Neutrophil (primary cell): Measurements from ENCODE around the gene TENM4.

Experiments used
- H3K27ac ChIP-seq: fragments of 200-600 bp; sonication (generic); 2 replicates; pipeline ENCODE4 v1.5.1; 2016; ENCODE audit warnings: mild to moderate bottlenecking, moderate library complexity
- H3K27me3 ChIP-seq: fragments of 200-600 bp; sonication (generic); 2 replicates; pipeline ENCODE4 v1.6.0; 2016; ENCODE audit warnings: mild to moderate bottlenecking
- H3K36me3 ChIP-seq: fragments of 200-600 bp; sonication (generic); 2 replicates; pipeline ENCODE4 v1.5.1; 2017
- H3K4me1 ChIP-seq, 2 experiments: fragments of 200-600 bp in 1 of 2; sonication (generic) in 1 of 2; 1 replicate in 1 of 2; 2 replicates in 1 of 2; pipeline versions ENCODE4 v1.5.1 to v1.6.1; 2013 to 2016; ENCODE audit warnings: low read depth in 1 of 2, low read length in 1 of 2, mild to moderate bottlenecking in 1 of 2, moderate library complexity in 1 of 2; ENCODE audit not compliant: control insufficient read depth in 1 of 2, insufficient read depth in 1 of 2
- H3K4me3 ChIP-seq, 2 experiments: fragments of 200-600 bp in 1 of 2; sonication (generic) in 1 of 2; 1 replicate in 1 of 2; 2 replicates in 1 of 2; pipeline ENCODE4 v1.5.1; 2013 to 2016; ENCODE audit warnings: low read depth in 1 of 2, low read length in 1 of 2, mild to moderate bottlenecking in 1 of 2, moderate library complexity in 1 of 2
- H3K9me3 ChIP-seq: fragments of 200-600 bp; sonication (generic); 2 replicates; pipeline ENCODE4 v1.5.1; 2016
- TF ChIP-seq, protein P1 (sequence below): fragments of 200-600 bp; sonication (generic); IDR thresholded peaks from 2 replicates; pipeline ENCODE4 v1.5.1; 2016; ENCODE audit warnings: antibody characterized with exemption

Gene TENM4

DNA sequence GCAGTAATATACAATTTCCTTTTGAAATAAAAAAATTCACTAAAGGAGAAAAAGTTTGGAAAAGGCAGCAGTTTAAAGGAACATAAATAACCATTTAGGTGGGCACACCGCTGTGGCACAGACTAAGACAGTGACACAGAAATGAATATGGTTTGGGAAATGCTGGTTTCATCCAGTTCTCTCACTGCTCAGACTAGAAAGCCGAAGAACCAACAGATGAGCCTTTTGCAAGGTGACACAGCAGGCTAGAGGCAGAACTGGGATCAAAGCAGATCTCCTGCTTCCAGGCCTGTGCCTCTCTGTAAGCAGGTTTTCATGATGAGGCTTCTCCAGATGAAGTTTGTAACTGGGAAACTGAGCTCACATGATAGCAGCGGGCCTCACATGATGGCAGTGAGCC is 486.1 kb downstream of the TENM4 start:
- Histone ChIP-seq H3K4me3 (no peak overlapping the region), H3K27ac (no peak overlapping the region), H3K4me1 (no peaks in the 10 kb centered on the region), H3K9me3 (no peaks in the 10 kb centered on the region), H3K27me3 (peaks cover 54% of the 10 kb centered on the region), H3K36me3 (no peaks in the 10 kb centered on the region)
- TF ChIP-seq, protein P1, sequence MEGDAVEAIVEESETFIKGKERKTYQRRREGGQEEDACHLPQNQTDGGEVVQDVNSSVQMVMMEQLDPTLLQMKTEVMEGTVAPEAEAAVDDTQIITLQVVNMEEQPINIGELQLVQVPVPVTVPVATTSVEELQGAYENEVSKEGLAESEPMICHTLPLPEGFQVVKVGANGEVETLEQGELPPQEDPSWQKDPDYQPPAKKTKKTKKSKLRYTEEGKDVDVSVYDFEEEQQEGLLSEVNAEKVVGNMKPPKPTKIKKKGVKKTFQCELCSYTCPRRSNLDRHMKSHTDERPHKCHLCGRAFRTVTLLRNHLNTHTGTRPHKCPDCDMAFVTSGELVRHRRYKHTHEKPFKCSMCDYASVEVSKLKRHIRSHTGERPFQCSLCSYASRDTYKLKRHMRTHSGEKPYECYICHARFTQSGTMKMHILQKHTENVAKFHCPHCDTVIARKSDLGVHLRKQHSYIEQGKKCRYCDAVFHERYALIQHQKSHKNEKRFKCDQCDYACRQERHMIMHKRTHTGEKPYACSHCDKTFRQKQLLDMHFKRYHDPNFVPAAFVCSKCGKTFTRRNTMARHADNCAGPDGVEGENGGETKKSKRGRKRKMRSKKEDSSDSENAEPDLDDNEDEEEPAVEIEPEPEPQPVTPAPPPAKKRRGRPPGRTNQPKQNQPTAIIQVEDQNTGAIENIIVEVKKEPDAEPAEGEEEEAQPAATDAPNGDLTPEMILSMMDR, result no peak

GRCh38 chr11:78954261-78954660 is 486.6 kb downstream of the TENM4 start:
- Histone ChIP-seq H3K27ac (no peak overlapping the region), H3K4me1 (no peaks in the 10 kb centered on the region), H3K27me3 (peaks cover 50% of the 10 kb centered on the region), H3K9me3 (no peaks in the 10 kb centered on the region), H3K4me3 (no peak overlapping the region), H3K36me3 (no peaks in the 10 kb centered on the region)
- TF ChIP-seq, protein P1, result no peak

- H3K4me3 ChIP-seq, result no peak overlapping the region
- no peaks in the 10 kb centered on the region for H3K4me1 ChIP-seq
- H3K9me3 ChIP-seq, result no peaks in the 10 kb centered on the region
- H3K27ac ChIP-seq, result no peak overlapping the region
- H3K27me3 ChIP-seq, result peaks cover 49% of the 10 kb centered on the region
- no peaks in the 10 kb centered on the region for H3K36me3 ChIP-seq
- TF ChIP-seq, protein P1, result no peak
Measured at GRCh38 chr11:78952890-78953289, 487.9 kb downstream of the TENM4 start.

- H3K9me3 ChIP-seq, result no peaks in the 10 kb centered on the region
- peaks cover 56% of the 10 kb centered on the region for H3K27me3 ChIP-seq
- no peaks in the 10 kb centered on the region for H3K36me3 ChIP-seq
- H3K27ac ChIP-seq, result no peak overlapping the region
- H3K4me1 ChIP-seq, result no peaks in the 10 kb centered on the region
- TF ChIP-seq, protein P1, result no peak
- no peak overlapping the region for H3K4me3 ChIP-seq
Measured at GRCh38 chr11:78952175-78952574, 488.7 kb downstream of the TENM4 start.

- TF ChIP-seq, protein P1, result no peak
- no peaks in the 10 kb centered on the region for H3K4me1 ChIP-seq
- H3K27ac ChIP-seq, result no peak overlapping the region
- H3K36me3 ChIP-seq, result no peaks in the 10 kb centered on the region
- no peak overlapping the region for H3K4me3 ChIP-seq
- no peaks in the 10 kb centered on the region for H3K9me3 ChIP-seq
- peaks cover 55% of the 10 kb centered on the region for H3K27me3 ChIP-seq
Measured at GRCh38 chr11:78949976-78950690, 490.7 kb downstream of the TENM4 start.
